Measurements from ENCODE around the gene TOMM20. TPM values are rescaled to one million over a fixed set of nuclear protein-coding genes. Genes with fewer than 3 reads are reported as not detected.

The TOMM20 gene
- total RNA-seq, 1 donor from 2014 or later, result 105 TPM

Other genes starting within 250 kb of the TOMM20 start
- 122 and 125 TPM in 2 replicates for gene RBM34, start 32.4 kb upstream of the TOMM20 start, total RNA-seq
- gene ARID4B, start 199.3 kb upstream of the TOMM20 start, total RNA-seq, result 49.6 and 55.3 TPM in 2 replicates
- gene GGPS1, start 199.7 kb upstream of the TOMM20 start, total RNA-seq, result 30.4 and 33.7 TPM in 2 replicates
- 25.0 and 28.2 TPM in 2 replicates for gene TBCE, start 238.6 kb upstream of the TOMM20 start, total RNA-seq

All from activated T-helper 2 cell treated with anti-CD3 and anti-CD28 coated beads, Interferon-gamma antibody, Interleukin-2, Interleukin-4, amounts not matched to agents 10 μg/mL and 5 μg/mL and 100 μg/mL, durations not matched to agents 14 hours and 24 hours and 36 hours (primary cell).